ENCODE data around the gene HEATR9. TPM values are rescaled to one million over a fixed set of nuclear protein-coding genes. Genes with fewer than 3 reads are reported as not detected.

HEATR9 gene
- total RNA-seq, 2 donors from 2014 or later, result 0.81 to 2.9 TPM

DNA sequence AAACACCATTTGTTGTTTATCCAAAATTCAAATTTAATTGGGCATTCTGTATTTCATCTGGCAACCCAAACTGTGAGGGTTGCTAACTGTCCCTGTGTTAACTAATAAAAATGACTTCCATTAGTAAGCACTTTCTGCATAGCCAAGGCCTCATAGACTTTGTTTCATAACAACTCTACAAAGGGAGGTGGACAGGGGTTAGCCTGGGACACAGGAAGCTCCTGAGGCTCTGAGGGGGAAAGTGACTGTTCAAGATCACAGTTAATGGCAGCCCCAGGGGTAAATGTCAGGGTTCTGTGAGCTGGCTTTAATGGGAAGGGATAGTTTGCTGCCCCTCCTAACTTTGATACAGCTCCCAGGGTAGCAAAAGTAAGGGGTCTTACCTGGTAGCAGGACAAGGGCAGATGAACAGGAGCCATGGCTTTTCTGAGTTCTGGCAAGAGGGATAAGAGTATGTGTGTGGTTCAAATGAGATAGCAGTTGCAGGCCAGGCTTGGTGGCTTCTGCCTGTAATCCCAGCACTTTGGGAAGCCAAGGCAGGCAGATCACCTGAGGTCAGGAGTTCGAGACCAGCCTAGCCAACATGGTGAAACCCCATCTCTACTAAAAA lies 2.2 kb downstream of the HEATR9 start:
- peak overlapping the region; percentile 29 to 69 for H3K27ac Mint-ChIP-seq
- H3K27me3 Mint-ChIP-seq, result no peaks in the 10 kb centered on the region
- no peak overlapping the region for H3K4me3 Mint-ChIP-seq
- ATAC-seq, result no peak
- H3K4me1 Mint-ChIP-seq (ENCODE audit: low read depth in 2 of 2), result peaks cover 25 to 46% of the 10 kb centered on the region in 2 donors
- no peaks in the 10 kb centered on the region for H3K9me3 Mint-ChIP-seq
- H3K36me3 Mint-ChIP-seq, result peaks cover 4% of the 10 kb centered on the region
- DNase-seq (ENCODE audit: low spot score), result no peak

DNA sequence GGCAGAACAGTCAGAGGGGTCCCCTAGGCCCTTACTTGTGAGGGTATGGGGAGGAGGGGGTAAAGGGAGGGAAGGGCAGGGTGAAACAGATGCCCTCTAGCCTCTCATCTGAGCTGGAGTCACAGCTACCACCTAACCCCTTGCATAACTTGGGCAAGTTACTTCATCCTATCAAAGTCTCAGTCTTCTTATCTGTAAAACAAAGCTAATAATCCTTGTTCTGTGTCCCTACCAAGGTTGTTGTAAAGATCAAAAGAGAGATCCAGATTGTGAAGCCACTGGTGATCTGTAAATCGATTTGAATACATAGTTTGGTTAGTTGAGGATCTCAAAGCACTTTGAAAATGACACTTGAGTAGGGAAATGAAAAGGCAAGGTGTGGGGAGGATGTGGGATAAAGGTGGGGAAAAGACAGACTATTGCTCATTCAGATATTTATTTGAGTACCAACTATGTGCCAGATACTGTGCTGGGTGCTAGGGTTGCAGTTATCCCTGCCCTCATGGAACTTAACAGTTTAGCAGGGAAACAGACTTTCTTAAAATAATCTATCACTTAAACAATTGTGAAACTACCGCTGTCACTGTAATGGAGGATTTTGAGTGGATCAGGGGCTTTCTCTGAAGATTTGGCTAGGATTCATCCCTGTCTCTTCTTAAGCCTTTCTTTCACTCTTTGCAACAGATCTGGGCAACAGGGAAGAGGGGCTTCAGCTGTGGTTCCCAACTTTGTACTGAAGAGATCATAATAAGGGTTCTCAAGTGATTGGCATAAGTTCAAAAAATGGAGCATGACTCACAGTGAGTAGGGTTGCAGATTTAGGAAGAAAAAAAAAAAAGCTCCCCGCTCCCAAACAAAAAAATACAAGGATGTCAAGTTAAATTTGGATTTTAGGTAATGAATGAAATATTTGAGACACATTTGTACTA lies 3.0 kb downstream of the HEATR9 start:
- Mint-ChIP-seq H3K9me3 (no peaks in the 10 kb centered on the region), H3K27ac (peak overlapping the region; percentile 29 to 69), H3K4me3 (no peak overlapping the region), H3K36me3 (peaks cover under 1% of the 10 kb centered on the region), H3K27me3 (no peaks in the 10 kb centered on the region), H3K4me1 (ENCODE audit: low read depth in 2 of 2) (peaks cover 20 to 40% of the 10 kb centered on the region in 2 donors)
- ATAC-seq, result no peak
- DNase-seq (ENCODE audit: low spot score), result no peak

- H3K36me3 Mint-ChIP-seq, result no peaks in the 10 kb centered on the region
- no peak overlapping the region for H3K27ac Mint-ChIP-seq
- peaks cover 18 to 37% of the 10 kb centered on the region in 2 donors for H3K4me1 Mint-ChIP-seq (ENCODE audit: low read depth in 2 of 2)
- no peak overlapping the region for H3K4me3 Mint-ChIP-seq
- no peaks in the 10 kb centered on the region for H3K9me3 Mint-ChIP-seq
- H3K27me3 Mint-ChIP-seq, result no peaks in the 10 kb centered on the region
- ATAC-seq (no peak), DNase-seq (ENCODE audit: low spot score) (no peak)
These were observed 3.8 kb downstream of the HEATR9 start for GRCh38 chr17:35864853-35865252.

DNA sequence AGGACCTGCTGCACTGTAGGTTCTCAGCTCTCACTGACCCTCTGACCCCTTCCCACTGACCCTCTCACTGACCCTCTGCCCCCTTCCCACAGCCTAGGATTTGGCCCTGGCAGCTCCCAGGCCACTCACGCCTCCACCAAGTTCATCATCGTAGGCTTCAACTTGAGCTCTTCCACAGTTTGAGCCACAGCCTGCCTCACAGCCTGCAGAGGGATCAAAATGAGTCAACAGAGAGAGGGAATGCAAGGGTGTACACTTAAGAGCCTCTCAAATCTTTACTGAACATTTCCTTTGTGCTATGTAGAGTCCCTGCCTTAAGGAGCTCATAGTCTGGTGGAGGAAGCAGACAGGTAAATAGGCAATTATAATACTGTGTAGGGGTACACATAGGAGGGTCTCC lies 12.1 kb downstream of the HEATR9 start:
- H3K27me3 Mint-ChIP-seq, result no peaks in the 10 kb centered on the region
- DNase-seq (ENCODE audit: low spot score) (no peak), ATAC-seq (peak; percentile 56 to 85)
- H3K9me3 Mint-ChIP-seq, result no peaks in the 10 kb centered on the region
- peaks cover 46 to 47% of the 10 kb centered on the region in 2 donors for H3K4me1 Mint-ChIP-seq (ENCODE audit: low read depth in 2 of 2)
- peak overlapping the region; percentile 76 to 78 for H3K27ac Mint-ChIP-seq
- peaks cover 22% of the 10 kb centered on the region for H3K36me3 Mint-ChIP-seq
- peak overlapping the region; percentile 63 for H3K4me3 Mint-ChIP-seq

DNA sequence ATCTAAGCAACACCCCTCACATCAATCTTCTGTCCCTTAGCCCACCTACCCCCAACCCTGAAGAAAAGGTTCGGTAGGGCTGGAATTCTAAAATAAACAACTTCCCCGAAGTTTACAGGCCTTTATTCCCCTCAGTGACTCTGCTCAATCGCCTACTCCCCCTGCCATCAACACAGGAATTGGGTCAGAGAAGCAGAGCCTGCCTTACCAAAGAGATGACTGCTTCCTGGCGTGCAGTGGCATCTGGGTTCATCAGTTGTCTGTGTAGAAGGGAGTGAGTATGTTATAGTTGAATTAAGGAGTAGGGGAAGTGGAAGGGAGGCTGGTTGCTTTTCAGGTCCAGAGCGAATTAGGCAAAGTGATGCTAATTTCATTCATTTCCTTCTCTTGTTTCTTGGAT lies 12.7 kb downstream of the HEATR9 start:
- Mint-ChIP-seq H3K9me3 (no peaks in the 10 kb centered on the region), H3K36me3 (peaks cover 29% of the 10 kb centered on the region), H3K4me3 (peak overlapping the region; percentile 54), H3K27ac (peak overlapping the region; percentile 56 to 78), H3K27me3 (no peaks in the 10 kb centered on the region), H3K4me1 (ENCODE audit: low read depth in 2 of 2) (peaks cover 50 to 54% of the 10 kb centered on the region in 2 donors)
- no peak for ATAC-seq
- DNase-seq (ENCODE audit: low spot score), result no peak

DNA sequence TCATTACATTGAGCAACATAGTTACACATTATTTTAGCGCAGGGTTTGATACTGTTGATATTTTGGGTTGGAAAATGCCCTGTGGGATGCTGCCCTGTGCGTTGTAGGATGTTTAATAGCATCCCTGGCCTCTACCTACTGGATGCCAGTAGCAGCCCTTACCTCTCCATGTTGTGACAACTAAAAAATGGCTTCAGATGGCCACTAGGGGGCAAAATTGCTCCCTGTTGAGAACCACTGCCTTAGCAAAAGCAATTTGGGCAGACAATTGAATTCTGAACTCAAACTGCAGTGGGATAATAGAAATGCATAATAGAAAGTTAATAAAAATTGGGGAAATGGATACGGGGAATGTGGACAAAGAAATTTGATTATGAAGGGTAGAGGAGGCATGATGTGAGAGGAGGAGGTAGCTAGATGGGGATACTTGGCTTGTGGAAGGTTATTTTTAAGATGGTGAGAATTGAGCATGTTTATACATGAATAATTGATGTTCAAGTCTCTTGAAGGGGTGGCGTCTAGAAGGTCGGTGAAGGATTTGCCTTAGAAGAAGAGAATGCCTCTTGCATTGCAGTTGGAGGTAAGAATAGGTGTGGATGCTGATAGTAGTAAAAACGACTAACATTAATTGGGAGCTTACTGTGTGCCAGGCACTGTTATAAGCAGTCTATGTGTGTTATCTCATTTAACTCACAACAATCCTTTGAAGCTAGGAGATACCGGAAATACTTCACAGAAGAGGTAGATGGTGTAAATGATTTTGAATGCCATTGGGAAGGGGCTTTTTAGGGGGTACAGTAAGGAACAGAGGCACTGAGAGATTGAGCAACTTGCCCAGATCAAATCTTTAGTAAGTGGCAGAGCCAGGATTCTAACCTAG lies 19.0 kb downstream of the HEATR9 start:
- H3K27me3 Mint-ChIP-seq, result no peaks in the 10 kb centered on the region
- H3K9me3 Mint-ChIP-seq, result no peaks in the 10 kb centered on the region
- DNase-seq (ENCODE audit: low spot score) (peak; percentile 80), ATAC-seq (peak; percentile 73 to 79)
- H3K27ac Mint-ChIP-seq, result peak overlapping the region; percentile 40 to 55
- H3K36me3 Mint-ChIP-seq, result peaks cover 45% of the 10 kb centered on the region
- peaks cover 35 to 45% of the 10 kb centered on the region in 2 donors for H3K4me1 Mint-ChIP-seq (ENCODE audit: low read depth in 2 of 2)
- peak overlapping the region; percentile 0 for H3K4me3 Mint-ChIP-seq

- Mint-ChIP-seq H3K4me1 (ENCODE audit: low read depth in 2 of 2) (peaks cover 27 to 38% of the 10 kb centered on the region in 2 donors), H3K9me3 (no peaks in the 10 kb centered on the region), H3K4me3 (no peak overlapping the region), H3K27me3 (no peaks in the 10 kb centered on the region), H3K27ac (peak overlapping the region; percentile 4 to 6), H3K36me3 (peaks cover 49% of the 10 kb centered on the region)
- DNase-seq (ENCODE audit: low spot score), result no peak
- no peak for ATAC-seq
These were observed 20.9 kb downstream of the HEATR9 start for GRCh38 chr17:35847633-35848373.

DNA sequence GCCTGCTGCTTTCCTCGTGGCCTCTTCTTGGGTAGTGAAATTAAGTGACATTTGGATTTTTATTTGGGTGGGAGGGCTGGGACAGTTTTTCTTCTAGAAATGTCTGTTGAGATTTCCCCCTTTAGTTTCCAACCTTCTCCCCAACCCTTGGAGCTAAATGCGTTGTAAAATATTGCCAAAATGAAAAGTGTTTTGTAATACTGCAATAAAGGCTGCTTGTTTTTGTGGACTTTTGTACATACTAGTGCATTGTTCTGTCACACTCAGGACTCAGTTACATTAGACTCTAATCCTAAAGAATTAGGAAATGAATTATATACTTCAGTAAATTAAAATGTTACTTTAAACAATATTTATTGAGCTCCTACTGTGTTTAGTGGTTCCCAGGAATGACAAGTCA lies 21.7 kb downstream of the HEATR9 start:
- DNase-seq (ENCODE audit: low spot score), result no peak
- ATAC-seq, result no peak
- no peak overlapping the region for H3K4me3 Mint-ChIP-seq
- peaks cover 52% of the 10 kb centered on the region for H3K36me3 Mint-ChIP-seq
- H3K4me1 Mint-ChIP-seq (ENCODE audit: low read depth in 2 of 2), result peaks cover 25 to 35% of the 10 kb centered on the region in 2 donors
- H3K27me3 Mint-ChIP-seq, result no peaks in the 10 kb centered on the region
- H3K9me3 Mint-ChIP-seq, result no peaks in the 10 kb centered on the region
- H3K27ac Mint-ChIP-seq, result peak overlapping the region; percentile 4 to 6

DNA sequence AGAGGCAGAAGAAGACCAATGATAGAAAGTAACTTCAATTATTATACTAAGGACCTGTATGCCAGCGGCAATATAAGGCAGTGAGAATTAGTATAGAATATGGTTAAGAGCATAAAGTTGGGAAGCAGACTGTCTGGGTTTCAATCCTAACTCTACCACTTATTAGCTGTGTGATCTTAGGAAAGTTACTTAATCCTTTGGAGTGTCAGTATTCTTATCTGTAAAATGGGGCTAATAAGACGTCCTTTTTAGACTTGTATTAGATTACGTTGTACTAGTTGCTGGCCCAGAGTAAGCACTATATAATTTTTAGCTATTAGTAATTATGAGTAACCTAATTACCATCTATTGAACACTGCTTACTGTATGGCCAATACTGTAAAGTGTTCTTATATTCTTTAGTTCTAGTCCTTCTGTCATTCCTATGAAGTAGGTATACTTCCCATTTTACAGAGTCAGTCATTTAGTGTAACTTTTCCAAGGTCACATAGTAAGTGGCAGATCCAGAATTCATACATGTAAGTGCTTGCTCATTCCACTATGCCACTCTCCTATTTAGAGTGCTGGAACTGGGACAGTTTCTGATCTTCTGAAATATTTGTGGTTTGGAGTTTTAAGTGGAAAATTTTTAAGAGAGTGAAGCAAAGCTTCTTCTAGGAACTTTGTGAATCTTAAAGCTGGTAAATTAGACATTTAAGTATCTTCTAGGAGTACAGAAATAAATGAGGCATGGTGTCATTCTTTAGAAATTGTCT lies 22.5 kb downstream of the HEATR9 start:
- peaks cover 23 to 32% of the 10 kb centered on the region in 2 donors for H3K4me1 Mint-ChIP-seq (ENCODE audit: low read depth in 2 of 2)
- H3K9me3 Mint-ChIP-seq, result no peaks in the 10 kb centered on the region
- DNase-seq (ENCODE audit: low spot score), result no peak
- H3K27ac Mint-ChIP-seq, result peak overlapping the region in 1 of 2 donors; percentile 6
- no peak for ATAC-seq
- H3K36me3 Mint-ChIP-seq, result peaks cover 51% of the 10 kb centered on the region
- H3K27me3 Mint-ChIP-seq, result no peaks in the 10 kb centered on the region
- H3K4me3 Mint-ChIP-seq, result no peak overlapping the region

GRCh38 chr17:35844547-35844946 lies 24.1 kb downstream of the HEATR9 start:
- Mint-ChIP-seq H3K36me3 (peaks cover 48% of the 10 kb centered on the region), H3K9me3 (no peaks in the 10 kb centered on the region), H3K4me3 (no peak overlapping the region), H3K27ac (no peak overlapping the region), H3K4me1 (ENCODE audit: low read depth in 2 of 2) (peaks cover 16 to 21% of the 10 kb centered on the region in 2 donors), H3K27me3 (no peaks in the 10 kb centered on the region)
- ATAC-seq, result no peak
- no peak for DNase-seq (ENCODE audit: low spot score)

- DNase-seq (ENCODE audit: low spot score), result no peak
- Mint-ChIP-seq H3K9me3 (no peaks in the 10 kb centered on the region), H3K4me3 (no peak overlapping the region), H3K27ac (peak overlapping the region; percentile 11 to 40), H3K36me3 (peaks cover 45% of the 10 kb centered on the region), H3K4me1 (ENCODE audit: low read depth in 2 of 2) (peaks cover 15 to 18% of the 10 kb centered on the region in 2 donors), H3K27me3 (no peaks in the 10 kb centered on the region)
- ATAC-seq, result no peak
These were observed 25.0 kb downstream of the HEATR9 start for GRCh38 chr17:35843698-35844097.

- Mint-ChIP-seq H3K27ac (peak overlapping the region in 1 of 2 donors; percentile 61), H3K4me3 (no peak overlapping the region), H3K4me1 (ENCODE audit: low read depth in 2 of 2) (peaks cover 9 to 11% of the 10 kb centered on the region in 2 donors), H3K27me3 (no peaks in the 10 kb centered on the region), H3K36me3 (peaks cover 34% of the 10 kb centered on the region), H3K9me3 (no peaks in the 10 kb centered on the region)
- DNase-seq (ENCODE audit: low spot score) (no peak), ATAC-seq (no peak)
These were observed 26.5 kb downstream of the HEATR9 start for GRCh38 chr17:35842239-35842638.
